GM12878 (cell line): ENCODE results near the gene TRIM47. TPM values are rescaled to one million over a fixed set of nuclear protein-coding genes. Genes with fewer than 3 reads are reported as not detected.

ENCODE experiments used
- BHLHE40 ChIP-seq, 2 experiments: fragments of 450-650 bp in 1 of 2; IDR thresholded peaks; 2 replicates each; pipeline ENCODE4 v1.6.1; 2011 to 2017; ENCODE audit warnings: low read depth in 2 of 2, borderline replicate concordance in 1 of 2, improper control_type of control experiment in 1 of 2, low read length in 1 of 2, mild to moderate bottlenecking in 1 of 2
- GATAD2B ChIP-seq: fragments of 450-650 bp; conservative IDR thresholded peaks from 2 replicates; pipeline ENCODE4 v1.6.1; 2017; ENCODE audit warnings: low read depth, mild to moderate bottlenecking, moderate library complexity
- KLF5 ChIP-seq: fragments of 450-650 bp; IDR thresholded peaks from 2 replicates; pipeline ENCODE4 v1.6.1; 2014; ENCODE audit warnings: mild to moderate bottlenecking; ENCODE audit not compliant: partially characterized antibody
- MXI1 ChIP-seq: fragments of 150-350 bp; IDR thresholded peaks from 2 replicates; pipeline ENCODE4 v1.6.1; 2011; ENCODE audit warnings: low read depth, mild to moderate bottlenecking, inconsistent platforms, low read length, improper control_type of control experiment
- SMARCA5 ChIP-seq: fragments of 450-650 bp; IDR thresholded peaks from 2 replicates; pipeline ENCODE4 v1.6.1; 2017; ENCODE audit warnings: mild to moderate bottlenecking
- ZNF207 ChIP-seq: fragments of 450-650 bp; IDR thresholded peaks from 2 replicates; pipeline ENCODE4 v1.6.1; 2014; ENCODE audit warnings: antibody characterized with exemption, mild to moderate bottlenecking, borderline replicate concordance
- ZNF24 ChIP-seq: fragments of 450-650 bp; IDR thresholded peaks from 2 replicates; pipeline ENCODE4 v1.6.1; 2017; ENCODE audit warnings: antibody characterized with exemption, mild to moderate bottlenecking
- polyA plus RNA-seq, 11 experiments: library from polyadenylated mRNA; depleted of rRNA in 4 of 11; unstranded in 6 of 11; stranded (reverse) in 5 of 11; fragments of >200 nt; fragmentation: Nextera tagmentation in 4 of 11; fragmentation: Illumina TruSeq in 1 of 11; extraction: Ambion mirVana in 4 of 11; extraction: Trizol in 1 of 11; gene quantifications; 1 replicate in 1 of 11; 2 replicates in 10 of 11; pipeline versions ENCODE4 v1.2.1 to v1.2.3, GENCODE V29; 2011 to 2016; ENCODE audit warnings: inconsistent platforms in 2 of 11, missing spikeins in 2 of 11, low read depth in 1 of 11
- total RNA-seq, 4 experiments: library from RNA; depleted of rRNA in 3 of 4; stranded (reverse); fragments of >200 nt in 3 of 4; fragmentation: Illumina TruSeq in 1 of 4; extraction: Trizol in 1 of 4; gene quantifications; 2 replicates each; pipeline versions ENCODE4 v1.2.1 to v1.2.3, GENCODE V29; 2013 to 2021
- TF ChIP-seq, protein P1 (sequence below), 3 experiments: IDR thresholded peaks in 2 of 3; conservative IDR thresholded peaks in 1 of 3; 2 replicates each; pipeline ENCODE4 v1.5.1; 2011; ENCODE audit warnings: low read depth in 3 of 3, low read length in 3 of 3, mild to moderate bottlenecking in 3 of 3, control low read depth in 2 of 3, moderate library complexity in 2 of 3, inconsistent platforms in 1 of 3, mixed read lengths in 1 of 3; ENCODE audit not compliant: control insufficient read depth in 2 of 3, insufficient read depth in 1 of 3; ENCODE audit errors: extremely low read depth in 1 of 3

Gene TRIM47
- total and polyA plus RNA-seq, 10 of the 15 experiments (the other 5 are each of a cell fraction or from before 2014, with no cell fraction given): 0.35 to 9.7 (median 5.3) TPM

DNA sequence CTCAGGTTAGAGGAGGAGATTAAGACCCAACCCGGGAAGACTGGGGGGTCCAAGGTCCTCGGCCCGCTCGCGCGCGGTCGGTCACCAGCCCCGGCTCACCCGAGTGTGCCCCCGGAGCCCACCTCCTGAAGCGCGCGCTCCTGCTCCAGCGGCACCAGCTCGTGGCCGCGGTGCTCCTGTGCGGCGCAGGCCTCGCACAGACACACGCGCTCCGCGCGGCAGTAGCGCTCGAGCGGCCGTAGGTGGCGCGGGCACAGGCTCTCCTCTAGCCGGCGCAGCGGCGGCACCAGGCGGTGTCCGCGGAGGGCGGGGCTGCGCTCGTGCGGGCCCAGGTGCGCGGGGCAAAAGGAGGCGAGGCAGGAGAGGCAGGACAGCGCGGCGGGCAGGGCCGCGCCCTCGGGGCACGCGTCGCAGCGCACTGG, 618 bp downstream of the TRIM47 start (continued):
- TF ChIP-seq MXI1 (peak; percentile 19; the same call in 1 of the 2 replicates), ZNF207 (no peak), GATAD2B (0 out of 2 replicates have a peak, but pooled peaks have one; percentile 57), KLF5 (peak; percentile 55), ZNF24 (0 out of 2 replicates have a peak, but pooled peaks have one; percentile 26), SMARCA5 (peak; percentile 87; the same call in 1 of the 2 replicates), BHLHE40 (IDR thresholded peaks at IDR 0.05; ENCODE audit: borderline replicate concordance in 1 of 2, low read depth in 2 of 2, low read length in 1 of 2) (peak; percentile 38 to 86; a peak in 2 of 4 replicates)
- TF ChIP-seq, protein P1, sequence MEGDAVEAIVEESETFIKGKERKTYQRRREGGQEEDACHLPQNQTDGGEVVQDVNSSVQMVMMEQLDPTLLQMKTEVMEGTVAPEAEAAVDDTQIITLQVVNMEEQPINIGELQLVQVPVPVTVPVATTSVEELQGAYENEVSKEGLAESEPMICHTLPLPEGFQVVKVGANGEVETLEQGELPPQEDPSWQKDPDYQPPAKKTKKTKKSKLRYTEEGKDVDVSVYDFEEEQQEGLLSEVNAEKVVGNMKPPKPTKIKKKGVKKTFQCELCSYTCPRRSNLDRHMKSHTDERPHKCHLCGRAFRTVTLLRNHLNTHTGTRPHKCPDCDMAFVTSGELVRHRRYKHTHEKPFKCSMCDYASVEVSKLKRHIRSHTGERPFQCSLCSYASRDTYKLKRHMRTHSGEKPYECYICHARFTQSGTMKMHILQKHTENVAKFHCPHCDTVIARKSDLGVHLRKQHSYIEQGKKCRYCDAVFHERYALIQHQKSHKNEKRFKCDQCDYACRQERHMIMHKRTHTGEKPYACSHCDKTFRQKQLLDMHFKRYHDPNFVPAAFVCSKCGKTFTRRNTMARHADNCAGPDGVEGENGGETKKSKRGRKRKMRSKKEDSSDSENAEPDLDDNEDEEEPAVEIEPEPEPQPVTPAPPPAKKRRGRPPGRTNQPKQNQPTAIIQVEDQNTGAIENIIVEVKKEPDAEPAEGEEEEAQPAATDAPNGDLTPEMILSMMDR (IDR thresholded peaks at IDR 0.05 in 2 of 3, conservative IDR thresholded peaks at IDR 0.05 in 1 of 3; ENCODE audit: control insufficient read depth in 2 of 3, extremely low read depth in 1 of 3, insufficient read depth in 1 of 3, low read depth in 3 of 3, low read length in 3 of 3): peak; percentile 40 to 50 (median 45); a peak in 5 of 6 replicates
